ENCODE data around the gene COPA. TPM values are rescaled to one million over a fixed set of nuclear protein-coding genes. Genes with fewer than 3 reads are reported as not detected.
"Not testable (repeated sequence)": the region's sequence is repeated elsewhere in the genome, so short reads cannot be mapped to it uniquely, and the experiment has no call there.

COPA gene
- polyA plus RNA-seq (2013, experiment 1 of 2; ENCODE audit: insufficient read length) = 254 TPM
- polyA plus RNA-seq (2013, experiment 2 of 2; ENCODE audit: insufficient read length) = 252 TPM

DNA sequence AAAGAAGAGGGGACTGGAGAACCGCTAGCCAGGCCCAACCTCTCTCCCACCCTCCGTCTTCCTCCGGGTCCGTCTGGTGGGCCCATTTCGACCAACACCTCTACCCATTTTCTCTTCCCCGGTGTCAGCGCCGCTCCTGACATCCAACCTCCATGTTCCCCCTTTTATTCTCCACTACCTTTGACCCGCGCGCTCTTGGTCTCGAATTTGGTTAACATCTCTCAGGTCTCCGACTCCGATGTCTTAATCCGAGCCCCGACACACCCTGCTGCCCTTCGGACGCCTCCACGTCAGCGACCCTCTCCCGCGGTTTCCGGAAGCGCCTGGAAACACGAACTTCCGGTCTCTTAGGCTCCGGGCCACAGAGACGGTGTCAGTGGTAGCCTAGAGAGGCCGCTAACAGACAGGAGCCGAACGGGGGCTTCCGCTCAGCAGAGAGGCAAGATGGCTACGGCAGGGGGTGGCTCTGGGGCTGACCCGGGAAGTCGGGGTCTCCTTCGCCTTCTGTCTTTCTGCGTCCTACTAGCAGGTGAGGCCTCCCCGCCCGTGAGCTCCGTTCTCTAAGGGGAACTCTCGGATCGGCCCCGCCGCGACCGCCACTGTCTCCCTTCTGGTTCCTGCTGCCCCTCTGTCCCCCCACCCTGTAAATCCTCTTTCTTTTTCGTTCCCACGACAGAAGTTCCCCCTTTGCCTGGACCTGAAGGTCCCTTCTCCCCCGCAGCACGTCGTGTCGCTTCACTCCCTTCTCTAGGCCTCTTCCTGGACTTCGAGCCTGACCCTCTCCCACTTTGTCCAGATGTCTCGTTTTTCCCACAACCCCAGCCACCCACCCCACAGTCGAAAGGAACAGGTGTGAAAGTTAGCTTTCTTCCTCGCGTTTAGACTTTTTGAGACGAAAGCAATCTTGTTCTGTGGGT lies at the start of gene COPA, which contains the start of gene NCSTN:
Gene COPA (minus strand): TSS at position 298 of the 917 bp plus-strand sequence. CDS start 80 bp downstream, at position 218.
Gene NCSTN (plus strand): TSS at position 431 of the 917 bp plus-strand sequence. CDS start 14 bp downstream, at position 445.
- peak; percentile 97 for DNase-seq

DNA sequence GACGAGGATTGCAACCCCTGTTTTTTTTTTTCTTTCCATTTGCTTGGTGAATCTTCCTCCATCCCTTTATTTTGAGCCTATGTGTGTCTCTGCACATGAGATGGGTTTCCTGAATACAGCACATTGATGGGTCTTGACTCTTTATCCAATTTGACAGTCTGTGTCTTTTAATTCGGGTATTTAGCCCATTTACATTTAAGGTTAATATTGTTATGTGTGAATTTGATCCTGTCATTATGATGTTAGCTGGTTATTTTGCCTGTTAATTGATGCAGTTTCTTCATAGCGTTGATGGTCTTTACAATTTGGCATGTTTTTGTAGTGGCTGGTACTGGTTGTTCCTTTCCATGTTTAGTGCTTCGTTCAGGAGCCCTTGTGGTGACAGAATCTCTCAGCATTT lies 45.4 kb upstream of the COPA start:
- not testable (repeated sequence) for DNase-seq

DNA sequence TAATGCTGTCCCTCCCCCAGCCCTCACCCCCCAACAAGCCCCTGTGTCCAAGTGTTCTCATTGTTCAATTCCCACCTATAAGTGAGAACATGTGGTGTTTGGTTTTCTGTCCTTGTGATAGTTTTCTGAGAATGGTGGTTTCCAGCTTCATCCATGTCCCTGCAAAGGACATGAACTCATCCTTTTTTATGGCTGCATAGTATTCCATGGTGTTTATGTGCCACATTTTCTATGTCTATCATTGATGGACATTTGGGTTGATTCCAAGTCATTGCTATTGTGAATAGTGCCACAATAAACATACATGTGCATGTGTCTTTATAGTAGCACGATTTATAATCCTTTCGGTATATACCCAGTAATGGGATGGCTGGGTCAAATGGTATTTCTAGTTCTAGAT lies 41.8 kb upstream of the COPA start:
- DNase-seq = not testable (repeated sequence)

DNA sequence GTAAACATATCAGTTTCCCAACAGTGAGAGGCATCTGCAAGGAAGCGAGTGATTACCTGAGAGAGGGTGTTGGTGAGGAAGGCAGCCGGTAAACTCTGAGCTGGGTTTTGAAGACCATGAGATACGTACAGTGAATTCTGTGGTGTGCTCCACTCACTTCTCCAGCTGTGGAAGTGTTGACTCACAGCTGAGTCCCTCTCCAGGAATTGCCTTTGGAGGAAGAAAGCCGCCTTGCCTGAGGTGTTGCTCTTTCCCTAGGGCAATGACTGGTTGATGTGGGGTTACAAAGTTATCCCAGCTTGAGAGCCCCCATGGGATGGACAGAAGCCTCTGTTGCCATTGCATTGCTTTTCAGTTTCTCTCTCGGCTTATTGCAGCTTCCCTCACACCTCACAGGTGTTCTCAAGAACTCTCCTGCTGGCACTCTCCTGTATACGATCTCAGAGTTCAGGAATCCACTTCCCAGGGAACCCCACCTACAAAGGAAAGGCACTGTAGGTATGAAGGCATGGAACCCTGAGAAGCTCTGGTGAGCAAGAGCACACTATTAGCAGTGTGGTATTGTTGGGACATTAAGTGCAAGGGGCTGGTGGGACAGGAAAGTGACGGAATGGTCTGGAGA lies 34.6 kb upstream of the COPA start:
- peak; percentile 72 for DNase-seq

DNA sequence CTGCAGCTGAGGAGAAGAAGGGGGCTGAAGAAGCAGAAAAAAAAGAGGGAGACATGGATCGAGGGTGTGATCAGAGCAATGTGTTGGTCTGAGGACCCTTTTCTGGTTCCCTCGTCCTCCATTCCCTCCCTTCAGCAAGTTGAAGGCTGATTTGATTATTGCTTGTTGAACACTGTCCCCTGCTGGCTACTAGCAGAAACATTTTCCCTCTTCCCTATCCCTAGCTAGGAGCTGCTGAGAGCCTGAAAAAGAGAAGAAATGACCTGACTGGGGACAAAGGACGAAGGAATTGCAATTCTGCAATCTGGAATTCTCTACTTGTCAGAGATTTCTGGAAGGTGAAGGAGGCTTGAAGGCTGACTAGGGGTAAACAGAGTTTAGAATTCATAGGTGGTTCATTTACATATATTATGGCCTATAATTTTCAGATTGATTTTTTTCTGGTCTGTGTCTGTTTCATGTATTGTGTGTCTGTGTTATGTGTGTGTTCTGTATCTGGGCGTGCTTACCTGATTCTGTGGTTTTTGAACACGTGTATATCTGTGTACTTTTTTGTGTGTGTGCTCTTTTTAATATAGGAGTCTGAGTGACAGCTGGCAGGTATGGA lies 33.6 kb upstream of the COPA start:
- peak; percentile 71 for DNase-seq

DNA sequence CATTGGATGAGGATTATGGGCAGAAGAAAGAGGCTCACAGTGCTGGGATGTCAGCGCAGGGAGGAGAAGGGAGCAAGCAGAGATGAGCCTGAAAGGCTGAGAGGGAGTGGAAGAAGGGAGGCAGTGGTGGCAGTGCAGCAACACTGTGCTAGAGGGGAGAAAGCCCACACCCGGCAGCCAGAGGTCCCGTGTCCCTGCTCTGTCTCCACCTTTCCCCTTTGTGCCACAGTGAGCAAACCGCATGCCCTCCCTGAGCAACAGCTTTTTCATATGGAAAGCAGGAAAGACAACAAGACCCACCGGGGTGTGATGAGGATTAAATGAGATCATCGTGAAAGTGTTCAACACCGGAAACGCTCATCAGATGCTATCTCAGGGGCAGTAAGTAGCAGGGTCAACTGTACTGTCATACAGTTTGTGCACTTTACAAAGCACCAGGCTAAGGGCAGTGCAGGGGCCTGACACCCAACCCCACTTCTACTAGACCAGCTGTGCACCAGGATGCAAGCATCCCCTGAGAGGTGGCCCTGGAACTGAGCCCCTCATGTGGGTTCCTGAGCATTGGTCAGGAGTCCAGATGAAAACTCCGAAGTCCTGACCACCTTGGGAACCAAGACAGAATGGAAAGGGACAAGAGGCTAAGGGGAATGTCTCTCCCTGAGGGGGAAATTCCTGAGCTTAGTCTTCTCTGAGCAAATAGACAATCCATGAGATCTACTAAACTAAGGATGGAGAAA lies 32.9 kb upstream of the COPA start:
- DNase-seq = peak; percentile 61

DNA sequence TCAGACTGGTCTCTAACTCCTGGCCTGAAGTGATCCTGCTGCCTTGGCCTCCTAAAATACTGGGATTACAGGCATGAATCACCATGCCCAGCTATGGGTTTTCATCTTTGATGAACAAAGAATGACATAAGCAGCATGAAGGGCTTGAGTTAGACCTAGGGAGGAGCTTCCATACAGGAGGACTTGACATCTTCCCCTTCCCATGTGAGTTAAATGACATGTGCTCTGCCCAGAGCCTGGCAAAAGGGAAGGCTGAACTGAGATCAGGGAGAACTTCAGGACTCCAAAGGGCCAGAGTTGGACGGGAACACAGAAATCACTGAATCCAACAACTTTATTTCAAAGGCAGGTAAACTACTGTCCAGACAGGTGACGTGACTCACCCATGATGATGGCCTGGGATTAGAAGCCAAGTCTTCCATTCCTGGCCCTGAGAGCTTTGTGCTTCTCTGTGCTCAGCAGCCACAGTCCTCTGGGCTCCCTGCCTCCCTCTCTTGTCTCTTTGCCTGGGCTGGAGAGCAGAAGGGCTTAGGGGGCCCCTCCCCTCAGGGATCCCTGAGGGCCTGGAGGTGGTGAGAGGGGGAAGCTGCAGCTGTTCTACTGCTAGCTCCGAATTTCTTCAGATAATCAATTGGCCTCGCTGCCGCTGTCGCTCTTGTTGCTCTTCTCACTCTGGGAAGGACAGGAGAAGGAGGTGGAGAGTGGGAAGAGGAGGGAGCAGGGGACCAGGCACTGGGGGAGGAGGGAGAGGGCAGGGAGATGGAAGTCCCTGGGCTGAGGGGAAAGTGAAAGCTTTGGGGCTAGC lies 31.5 kb upstream of the COPA start:
- DNase-seq = no peak

DNA sequence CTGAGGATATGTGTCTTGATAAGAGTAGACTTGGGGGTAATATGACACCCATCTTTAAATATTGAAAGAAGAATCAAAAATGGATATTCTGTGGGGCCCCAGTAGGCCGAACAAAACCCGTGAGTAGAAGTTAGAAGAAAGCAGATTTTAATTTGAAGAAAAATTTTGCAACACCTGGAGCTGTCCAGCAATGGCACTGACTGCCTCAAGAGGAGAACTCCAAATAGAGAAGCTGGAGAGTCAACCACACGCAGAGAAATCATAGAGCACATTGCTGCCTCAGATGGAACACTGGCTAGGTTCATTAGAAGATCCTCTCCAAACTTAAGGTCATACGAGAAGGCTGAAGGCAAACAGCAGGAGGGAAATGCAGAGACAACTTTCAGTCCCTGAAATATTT lies 30.6 kb upstream of the COPA start:
- DNase-seq = no peak

DNA sequence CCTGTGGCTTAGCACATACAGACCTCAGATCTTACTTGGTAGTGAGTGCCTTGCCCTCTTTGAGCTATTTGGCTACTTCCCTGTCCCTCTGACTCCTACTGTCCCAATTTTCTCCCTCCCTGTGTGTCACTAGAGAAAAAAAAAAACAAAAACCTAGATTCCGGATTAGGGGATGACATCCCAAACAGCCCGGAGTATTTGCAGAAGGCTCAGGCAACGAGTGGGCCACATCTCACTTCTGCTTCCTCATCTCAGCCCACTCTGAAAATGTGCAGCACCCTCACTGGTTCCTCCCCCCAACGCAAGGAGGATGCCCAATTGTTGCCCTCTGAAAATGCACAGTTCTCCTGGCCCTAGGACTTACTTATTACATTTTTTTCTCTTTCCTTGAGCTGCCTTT lies 28.7 kb upstream of the COPA start:
- no peak for DNase-seq

DNA sequence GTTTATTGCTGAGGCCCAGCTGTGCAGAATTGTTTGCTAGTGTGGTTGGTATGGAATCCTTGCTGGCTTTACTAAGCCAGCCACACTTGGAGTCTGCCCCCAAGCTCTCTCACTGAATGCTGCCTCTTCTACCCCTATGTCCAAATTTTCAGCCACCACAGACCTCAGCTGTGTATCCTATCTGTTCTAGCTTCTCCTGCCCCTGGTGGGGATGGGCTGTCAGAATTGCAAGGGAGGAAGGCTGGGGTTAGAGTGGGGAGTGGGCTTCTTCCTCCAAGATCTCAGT lies 28.2 kb upstream of the COPA start:
- DNase-seq = no peak

DNA sequence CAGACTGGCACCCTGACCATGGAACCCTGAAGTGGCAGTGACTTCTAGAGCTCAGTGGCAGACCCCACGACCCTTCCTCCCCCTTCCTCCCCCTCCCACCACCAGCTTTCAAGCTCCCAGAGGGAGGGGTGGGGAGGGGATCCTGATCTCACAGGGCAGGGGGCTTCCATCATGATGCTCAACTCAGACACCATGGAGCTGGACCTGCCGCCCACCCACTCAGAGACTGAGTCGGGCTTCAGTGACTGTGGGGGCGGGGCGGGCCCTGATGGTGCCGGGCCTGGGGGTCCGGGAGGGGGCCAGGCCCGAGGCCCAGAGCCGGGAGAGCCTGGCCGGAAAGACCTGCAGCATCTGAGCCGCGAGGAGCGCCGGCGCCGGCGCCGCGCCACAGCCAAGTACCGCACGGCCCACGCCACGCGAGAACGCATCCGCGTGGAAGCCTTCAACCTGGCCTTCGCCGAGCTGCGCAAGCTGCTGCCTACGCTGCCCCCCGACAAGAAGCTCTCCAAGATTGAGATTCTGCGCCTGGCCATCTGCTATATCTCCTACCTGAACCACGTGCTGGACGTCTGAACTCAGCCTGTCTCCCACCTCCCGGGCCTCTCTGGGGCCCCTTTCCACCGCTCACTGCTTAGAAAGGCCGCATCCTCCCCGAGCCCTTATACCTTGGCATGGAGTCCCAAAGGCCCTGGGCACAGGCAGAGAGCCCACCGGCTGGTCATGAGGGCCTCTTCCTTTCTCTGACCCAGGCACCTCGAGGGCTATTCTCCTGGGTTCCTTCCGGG lies 27.7 kb upstream of the COPA start:
- DNase-seq = no peak

DNA sequence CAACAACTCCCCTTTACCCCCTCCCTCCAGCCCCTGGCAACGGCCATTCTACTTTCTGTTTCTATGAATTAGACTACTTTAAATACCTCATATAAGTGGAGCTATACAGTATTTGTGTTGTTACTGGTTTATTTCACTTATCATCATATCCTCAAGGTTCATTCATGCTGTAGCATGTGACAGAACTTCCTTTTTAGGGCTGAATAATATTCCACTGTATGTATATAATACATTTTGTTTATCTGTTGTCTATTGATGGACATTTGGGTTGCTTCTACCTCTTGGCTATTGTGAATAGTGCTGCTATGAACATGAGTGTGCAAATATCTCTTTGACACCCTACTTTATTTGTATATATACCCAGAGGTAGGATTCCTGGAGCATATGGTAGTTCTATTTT lies 26.0 kb upstream of the COPA start:
- DNase-seq = no peak

DNA sequence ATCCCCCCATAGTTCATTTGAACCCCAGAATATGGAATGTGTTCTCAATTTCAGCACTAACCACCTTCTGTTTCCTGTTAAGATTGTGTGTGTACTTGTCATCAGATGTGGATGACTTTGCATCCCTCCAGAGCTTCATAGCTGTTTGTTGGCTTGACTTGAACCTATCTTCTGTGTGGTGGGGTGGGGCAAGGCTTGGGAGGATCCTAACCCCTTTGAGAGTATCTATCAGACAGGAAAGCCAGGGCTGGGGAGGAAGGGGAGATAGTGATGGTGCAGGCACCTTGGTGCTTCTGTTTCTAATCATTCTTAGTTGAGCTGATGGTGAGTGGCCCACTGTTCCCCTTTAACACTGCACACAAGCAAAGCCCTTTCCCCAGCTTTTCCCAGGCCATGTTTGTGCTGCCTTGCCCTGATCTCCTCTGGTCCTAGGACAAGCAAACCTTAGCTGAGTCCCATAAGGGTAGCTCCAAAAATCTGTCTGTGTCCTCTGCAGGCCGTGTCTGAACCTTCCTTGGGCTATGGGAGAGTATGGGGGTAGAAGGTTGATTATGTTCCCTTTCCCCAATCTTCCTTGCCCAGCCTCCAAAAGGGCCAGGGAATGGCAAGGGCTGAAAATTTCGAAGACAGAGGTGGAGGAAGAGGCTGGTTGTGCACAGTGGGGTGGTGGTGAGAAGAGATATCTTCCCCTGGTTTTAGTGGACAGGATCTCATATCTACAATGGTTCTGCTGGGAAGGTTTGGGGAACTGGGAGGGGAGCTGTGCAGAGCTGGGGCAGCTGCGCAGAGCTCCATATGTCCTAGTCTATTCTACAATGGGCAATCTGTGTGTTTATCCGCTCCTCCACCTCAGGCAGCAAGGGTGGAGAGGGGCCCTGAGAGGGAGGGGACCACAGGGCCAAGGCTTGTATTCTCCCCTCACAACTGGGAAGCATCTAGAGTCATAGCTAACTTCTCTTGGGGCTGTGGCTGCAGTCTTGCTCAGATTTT lies 25.2 kb upstream of the COPA start:
- no peak for DNase-seq

DNA sequence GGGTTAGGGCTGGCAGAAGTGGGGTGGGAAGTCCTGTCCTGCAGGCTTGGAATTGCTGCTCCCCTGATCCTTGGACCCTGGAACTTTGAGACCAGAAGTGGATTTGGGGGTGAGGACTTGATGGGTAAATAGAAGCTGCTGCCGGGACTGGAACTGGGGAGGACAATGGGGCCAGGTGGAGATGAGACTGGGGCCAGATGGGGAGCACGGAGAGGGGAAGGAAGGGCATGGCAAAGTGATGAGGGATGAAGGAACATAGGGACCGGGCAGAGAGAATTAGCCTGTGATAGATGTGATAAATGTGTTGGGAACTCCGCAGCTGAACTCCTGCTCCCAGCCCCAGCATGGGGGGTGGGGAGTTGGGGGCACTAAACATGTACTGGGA lies 24.5 kb upstream of the COPA start:
- no peak for DNase-seq

DNA sequence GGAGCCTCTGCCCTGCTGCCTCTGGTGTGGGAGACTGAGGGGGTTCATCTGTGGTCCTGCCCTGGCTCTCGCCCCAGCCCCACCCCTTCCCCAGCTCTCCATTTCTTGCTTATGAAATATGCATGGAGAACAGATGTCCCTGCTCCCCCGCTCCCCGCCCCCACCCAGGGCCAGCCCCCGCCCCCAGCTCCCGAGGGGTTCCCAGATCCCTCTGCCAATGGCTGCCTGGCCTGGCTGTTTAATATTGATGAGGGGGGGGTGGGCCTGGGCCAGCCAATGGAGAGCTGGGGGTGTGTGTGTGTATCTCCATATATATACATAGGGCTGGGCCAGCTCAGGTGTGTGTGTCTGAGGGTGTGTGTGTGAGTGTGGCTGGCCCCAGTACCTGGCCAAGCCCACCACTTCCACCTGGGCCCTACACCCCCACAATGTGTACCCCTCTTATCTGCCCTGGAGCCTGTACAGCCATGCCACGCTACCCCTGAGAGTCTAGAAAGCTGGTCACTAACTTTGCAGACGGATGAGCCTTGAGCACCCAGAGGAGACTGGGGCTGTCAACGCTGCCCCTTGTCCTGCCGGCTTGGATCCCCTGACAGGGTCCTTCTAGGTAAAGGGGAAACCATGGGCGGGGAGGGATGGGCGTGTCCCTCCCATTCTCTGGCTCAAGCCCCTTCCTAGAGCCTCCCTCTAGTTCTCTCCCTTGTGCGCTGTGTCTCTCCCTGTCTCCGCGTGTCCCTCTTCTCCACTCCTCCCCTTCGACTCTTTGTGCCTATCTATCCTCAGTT lies 23.9 kb upstream of the COPA start, which contains the start of gene NHLH1:
Gene NHLH1 (plus strand): TSS at position 341 of the 785 bp plus-strand sequence. CDS start 3,661 bp downstream, outside the sequence.
- DNase-seq = no peak

DNA sequence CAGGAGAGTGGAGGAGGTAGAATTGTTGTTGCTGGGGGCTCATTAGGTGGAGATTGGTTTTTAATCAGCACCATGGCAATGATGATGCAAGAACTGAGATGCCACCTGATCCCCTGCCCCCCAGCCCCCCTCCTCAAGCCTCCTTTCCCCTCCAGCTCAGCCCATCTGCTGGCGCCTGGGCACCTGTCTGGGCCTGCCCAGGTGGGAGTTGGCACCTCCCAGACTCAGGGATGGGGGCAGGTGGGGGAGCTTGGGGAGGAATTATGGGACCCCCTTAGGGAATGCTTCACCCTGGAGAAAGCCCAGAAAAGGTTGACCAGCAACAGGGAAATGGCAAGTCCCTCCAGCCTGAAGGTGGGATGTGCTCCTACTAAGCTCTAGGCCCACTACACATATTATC lies 22.3 kb upstream of the COPA start:
- no peak for DNase-seq

DNA sequence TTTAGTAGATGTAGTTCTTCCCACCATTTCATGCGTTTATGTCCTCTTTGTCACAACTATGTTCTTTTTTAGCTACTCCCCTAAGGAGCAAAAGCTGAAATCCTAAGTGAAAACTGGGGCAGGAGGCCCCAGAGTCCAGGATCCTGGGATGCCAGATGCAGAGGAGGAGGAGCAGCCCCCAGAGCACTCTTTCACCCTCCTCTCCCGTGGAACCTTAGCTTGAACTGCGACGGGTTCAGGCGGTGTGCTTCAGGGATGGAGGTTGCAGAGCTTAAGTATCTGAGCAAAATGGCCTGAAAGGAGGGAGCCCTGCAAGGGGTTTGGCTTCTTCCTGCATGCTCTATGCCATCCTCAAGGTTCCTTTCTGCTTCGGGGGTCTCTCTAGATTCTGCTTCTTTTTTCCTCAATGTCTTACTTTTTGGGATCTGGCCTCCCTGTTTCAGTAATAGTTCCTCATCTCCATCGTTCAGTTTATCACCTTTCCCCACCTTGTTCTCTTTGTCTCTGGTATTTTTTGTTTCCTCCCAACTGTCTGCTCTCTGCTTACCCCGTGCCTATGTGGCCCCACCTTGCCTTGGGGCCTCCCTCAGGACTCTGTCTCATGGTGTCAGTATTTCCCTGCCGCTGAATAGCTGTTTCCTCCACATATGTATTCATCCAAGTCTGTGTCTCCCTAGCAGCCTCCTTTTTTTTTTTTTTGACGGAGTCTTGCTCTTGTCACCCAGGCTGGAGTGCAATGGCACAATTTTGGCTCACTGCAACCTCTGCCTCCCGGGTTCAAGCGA lies 21.1 kb upstream of the COPA start:
- no peak for DNase-seq

DNA sequence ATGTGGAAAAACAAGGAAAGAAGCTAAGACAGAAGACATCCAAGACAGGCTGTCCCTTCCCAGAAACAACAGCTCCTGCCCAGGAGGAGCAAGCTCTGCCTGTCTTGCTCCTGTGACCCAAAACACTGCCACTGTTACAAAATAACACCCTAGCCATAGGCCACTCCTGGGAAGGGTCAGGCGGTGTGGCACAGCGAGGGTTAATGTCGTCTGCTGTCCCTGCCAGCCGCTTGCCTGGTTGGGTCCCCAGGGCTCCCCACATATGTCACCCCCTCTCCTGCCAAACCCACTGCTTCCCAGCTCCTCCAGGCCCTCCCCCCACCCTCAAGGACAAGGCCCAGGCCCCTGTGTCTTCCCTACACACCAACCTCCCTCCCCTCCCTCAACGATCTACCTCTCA lies 20.0 kb upstream of the COPA start:
- no peak for DNase-seq

Measured in fibroblast of skin of scalp (primary cell).